GM23338 (cell line): ENCODE results near the gene ZNF775. TPM values are rescaled to one million over a fixed set of nuclear protein-coding genes. Genes with fewer than 3 reads are reported as not detected.
A peak's percentile ranks its signal among the peaks of the same experiment; 100 is the strongest.

Experiments
- ATAC-seq: fragments of 200-7000 bp; cut with Tn5 transposase; 3 replicates; pipeline ENCODE4 v1.9.1; 2020
- DNase-seq: peaks from one replicate; pipeline ENCODE4 v3.0.0-alpha.2; 2015; ENCODE audit warnings: low spot score
- H2AFZ ChIP-seq: fragments of 200-600 bp; sonication (generic); 2 replicates; pipeline ENCODE4 v1.8.0; 2016; ENCODE audit warnings: antibody characterized with exemption, mild to moderate bottlenecking, moderate library complexity
- H3F3A ChIP-seq: fragments of 200-600 bp; sonication (generic); replicated peaks from 2 replicates; pipeline ENCODE4 v1.8.0; 2017; ENCODE audit warnings: antibody characterized with exemption, mixed run types, low read depth
- H3K27ac ChIP-seq: fragments of 200-600 bp; sonication (generic); 2 replicates; pipeline ENCODE4 v1.6.1; 2016; ENCODE audit warnings: low read depth
- H3K27me3 ChIP-seq: fragments of 200-600 bp; sonication (generic); 2 replicates; pipeline ENCODE4 v1.8.0; 2016; ENCODE audit warnings: mild to moderate bottlenecking, mixed run types, moderate library complexity; ENCODE audit not compliant: insufficient read depth
- H3K36me3 ChIP-seq: fragments of 200-600 bp; sonication (generic); 2 replicates; pipeline ENCODE4 v1.8.0; 2016; ENCODE audit warnings: mild to moderate bottlenecking; ENCODE audit not compliant: insufficient read depth
- H3K4me1 ChIP-seq: fragments of 200-600 bp; sonication (generic); 2 replicates; pipeline ENCODE4 v1.8.0; 2016; ENCODE audit warnings: mild to moderate bottlenecking, moderate library complexity; ENCODE audit not compliant: insufficient read depth
- H3K4me2 ChIP-seq: fragments of 200-600 bp; sonication (generic); 2 replicates; pipeline ENCODE4 v1.7.1; 2017; ENCODE audit warnings: mixed run types
- H3K4me3 ChIP-seq: fragments of 200-600 bp; sonication (generic); 2 replicates; pipeline ENCODE4 v1.6.1; 2016; ENCODE audit warnings: mixed run types
- H3K79me2 ChIP-seq: fragments of 200-600 bp; sonication (generic); replicated peaks from 2 replicates; pipeline ENCODE4 v1.8.0; 2017; ENCODE audit warnings: mild to moderate bottlenecking; ENCODE audit not compliant: insufficient read depth
- H3K9me2 ChIP-seq: fragments of 200-600 bp; sonication (generic); 2 replicates; pipeline ENCODE4 v1.8.0; 2017; ENCODE audit not compliant: insufficient read depth
- H4K20me1 ChIP-seq: fragments of 200-600 bp; sonication (generic); replicated peaks from 2 replicates; pipeline ENCODE4 v1.8.0; 2017; ENCODE audit warnings: mild to moderate bottlenecking; ENCODE audit not compliant: insufficient read depth
- H3K27ac Mint-ChIP-seq: 2 replicates; pipeline ENCODE4 v1.8.0; 2020; ENCODE audit warnings: inconsistent platforms, mild to moderate bottlenecking, moderate library complexity, mixed read lengths
- H3K27me3 Mint-ChIP-seq: 3 replicates; pipeline ENCODE4 v1.8.0; 2022; ENCODE audit warnings: low read depth, mild to moderate bottlenecking, moderate library complexity, mixed read lengths, inconsistent platforms; ENCODE audit not compliant: insufficient read depth, poor library complexity
- H3K36me3 Mint-ChIP-seq: 3 replicates; pipeline ENCODE4 v1.8.0; 2021; ENCODE audit warnings: low read depth, mild to moderate bottlenecking, inconsistent platforms, moderate library complexity, mixed read lengths
- H3K4me1 Mint-ChIP-seq: 3 replicates; pipeline ENCODE4 v1.8.0; 2020; ENCODE audit warnings: mild to moderate bottlenecking, inconsistent platforms, mixed read lengths
- H3K4me3 Mint-ChIP-seq: 3 replicates; pipeline ENCODE4 v1.8.0; 2021; ENCODE audit warnings: moderate library complexity, mild to moderate bottlenecking, inconsistent platforms, mixed read lengths
- H3K9me3 Mint-ChIP-seq: 3 replicates; pipeline ENCODE4 v1.8.0; 2020; ENCODE audit warnings: moderate library complexity, mild to moderate bottlenecking, inconsistent platforms, mixed read lengths
- CREB1 ChIP-seq: fragments of 250-450 bp; sonication (Bioruptor Pico); IDR thresholded peaks from 2 replicates; pipeline ENCODE4 v1.5.0; 2020; ENCODE audit warnings: low read depth, mild to moderate bottlenecking, moderate library complexity
- JUNB ChIP-seq: IDR thresholded peaks from one replicate; pipeline ENCODE4 v1.6.1; 2016; ENCODE audit warnings: antibody characterized with exemption; ENCODE audit not compliant: unreplicated experiment
- NANOG ChIP-seq: IDR thresholded peaks from 2 replicates; pipeline ENCODE4 v1.6.1; 2016; ENCODE audit warnings: antibody characterized with exemption, borderline replicate concordance
- POLR2AphosphoS5 ChIP-seq: IDR thresholded peaks from 2 replicates; pipeline ENCODE4 v1.6.1; 2016; ENCODE audit warnings: antibody characterized with exemption, low read depth
- STAT1 ChIP-seq: IDR thresholded peaks from one replicate; pipeline ENCODE4 v1.6.1; 2016; ENCODE audit warnings: antibody characterized with exemption; ENCODE audit not compliant: unreplicated experiment
- ZNF331 ChIP-seq: fragments of 250-450 bp; sonication (Bioruptor Pico); IDR thresholded peaks from 2 replicates; pipeline ENCODE4 v1.5.0; 2020; ENCODE audit warnings: low read depth, mild to moderate bottlenecking, moderate library complexity
- polyA plus RNA-seq: library from polyadenylated mRNA; unstranded; fragments of >200 nt; fragmentation: Nextera tagmentation; extraction: Ambion mirVana; gene quantifications from 2 replicates; pipeline ENCODE4 v1.2.1, GENCODE V29; 2016
- total RNA-seq: library from RNA; depleted of rRNA; stranded (reverse); fragments of >200 nt; shearing (Covaris generic); gene quantifications from 2 replicates; pipeline ENCODE4 v1.2.3, GENCODE V29; 2014
- TF ChIP-seq, protein P1 (sequence below), 2 experiments: fragments of 200-600 bp in 1 of 2; sonication (generic) in 1 of 2; conservative IDR thresholded peaks; 2 replicates each; pipeline versions ENCODE4 v1.5.1 to v1.6.1; 2016 to 2017; ENCODE audit warnings: antibody characterized with exemption in 2 of 2, low read depth in 2 of 2, mild to moderate bottlenecking in 2 of 2, moderate library complexity in 1 of 2
- TF ChIP-seq, protein P2 (sequence below): fragments of 250-450 bp; sonication (Bioruptor Pico); IDR thresholded peaks from 2 replicates; pipeline ENCODE4 v1.5.0; 2020; ENCODE audit warnings: mild to moderate bottlenecking, moderate library complexity
- TF ChIP-seq, protein P3 (sequence below): IDR thresholded peaks from one replicate; pipeline ENCODE4 v1.6.1; 2018; ENCODE audit warnings: antibody characterized with exemption; ENCODE audit not compliant: unreplicated experiment

ZNF775 gene
- total and polyA plus RNA-seq, 2 experiments from 2014 or later, result 4.5 to 38.2 TPM

DNA sequence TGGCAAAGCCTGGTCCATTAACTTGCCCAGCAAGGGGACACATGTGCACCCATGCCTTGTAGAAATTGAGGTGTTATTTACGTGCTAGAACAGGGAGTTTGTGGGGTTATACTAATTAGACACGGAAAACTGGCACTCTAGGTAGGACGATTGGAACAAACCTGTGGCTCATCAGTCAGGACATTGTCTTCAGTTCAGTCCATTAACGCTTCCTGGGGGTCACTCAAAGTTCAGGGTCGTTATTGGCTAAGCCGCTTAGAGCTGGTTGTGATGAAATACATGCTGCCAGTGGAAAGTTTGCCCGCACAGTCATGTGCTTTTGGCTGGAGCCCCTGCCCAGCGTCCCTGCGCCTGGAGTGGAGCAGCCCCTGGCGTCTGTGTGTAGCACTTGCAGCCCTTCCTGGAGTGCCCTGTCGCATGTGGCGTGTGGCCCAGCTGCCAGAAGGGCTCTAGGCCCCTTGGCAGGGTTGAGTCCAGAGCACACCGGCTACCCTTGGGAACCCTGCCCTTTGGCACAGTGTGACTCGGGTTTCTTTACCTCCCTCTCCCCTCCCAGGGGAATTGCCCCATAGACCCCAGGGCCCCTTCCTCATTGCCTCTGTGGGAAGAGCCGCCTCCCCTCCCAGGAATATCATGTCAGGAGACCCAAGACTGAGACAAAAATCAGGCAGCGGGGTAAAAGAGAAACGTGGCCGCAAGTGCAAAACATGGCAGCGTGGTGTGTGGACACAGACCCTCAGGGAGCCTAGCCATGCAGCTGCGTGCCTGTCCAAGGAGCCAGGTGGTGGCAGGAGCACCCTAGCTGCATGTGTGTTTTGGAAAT, 9.8 kb downstream of the ZNF775 start:
- peaks cover 17% of the 10 kb centered on the region; the same call in 1 of the 2 replicates for H3F3A ChIP-seq
- H3K4me3 ChIP-seq, result no peak overlapping the region
- ATAC-seq (peak; percentile 53), DNase-seq (peak; percentile 70)
- no peaks in the 10 kb centered on the region for H3K9me3 Mint-ChIP-seq
- peaks cover 21% of the 10 kb centered on the region for H3K27me3 Mint-ChIP-seq
- no peak overlapping the region for H3K4me2 ChIP-seq
- H3K4me3 Mint-ChIP-seq, result no peak overlapping the region
- peaks cover 10% of the 10 kb centered on the region; the same call in 1 of the 2 replicates for H3K36me3 ChIP-seq
- peaks cover 49% of the 10 kb centered on the region for H3K4me1 Mint-ChIP-seq
- no peaks in the 10 kb centered on the region for H4K20me1 ChIP-seq
- peaks cover 56% of the 10 kb centered on the region for H3K4me1 ChIP-seq
- TF ChIP-seq, protein P1, sequence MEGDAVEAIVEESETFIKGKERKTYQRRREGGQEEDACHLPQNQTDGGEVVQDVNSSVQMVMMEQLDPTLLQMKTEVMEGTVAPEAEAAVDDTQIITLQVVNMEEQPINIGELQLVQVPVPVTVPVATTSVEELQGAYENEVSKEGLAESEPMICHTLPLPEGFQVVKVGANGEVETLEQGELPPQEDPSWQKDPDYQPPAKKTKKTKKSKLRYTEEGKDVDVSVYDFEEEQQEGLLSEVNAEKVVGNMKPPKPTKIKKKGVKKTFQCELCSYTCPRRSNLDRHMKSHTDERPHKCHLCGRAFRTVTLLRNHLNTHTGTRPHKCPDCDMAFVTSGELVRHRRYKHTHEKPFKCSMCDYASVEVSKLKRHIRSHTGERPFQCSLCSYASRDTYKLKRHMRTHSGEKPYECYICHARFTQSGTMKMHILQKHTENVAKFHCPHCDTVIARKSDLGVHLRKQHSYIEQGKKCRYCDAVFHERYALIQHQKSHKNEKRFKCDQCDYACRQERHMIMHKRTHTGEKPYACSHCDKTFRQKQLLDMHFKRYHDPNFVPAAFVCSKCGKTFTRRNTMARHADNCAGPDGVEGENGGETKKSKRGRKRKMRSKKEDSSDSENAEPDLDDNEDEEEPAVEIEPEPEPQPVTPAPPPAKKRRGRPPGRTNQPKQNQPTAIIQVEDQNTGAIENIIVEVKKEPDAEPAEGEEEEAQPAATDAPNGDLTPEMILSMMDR (conservative IDR thresholded peaks at IDR 0.05; ENCODE audit: low read depth in 2 of 2), result peak; percentile 38 to 68
- TF ChIP-seq STAT1 (no peak), POLR2AphosphoS5 (no peak), NANOG (no peak), JUNB (no peak)
- peaks cover 37% of the 10 kb centered on the region for H3K79me2 ChIP-seq
- no peaks in the 10 kb centered on the region for H3K27me3 ChIP-seq
- peaks cover 67% of the 10 kb centered on the region for H3K36me3 Mint-ChIP-seq
- H3K9me2 ChIP-seq, result no peaks in the 10 kb centered on the region
- H3K27ac ChIP-seq, result peak overlapping the region; percentile 39; the same call in 1 of the 2 replicates
- peak overlapping the region; percentile 89 for H3K27ac Mint-ChIP-seq
- no peak overlapping the region for H2AFZ ChIP-seq

DNA sequence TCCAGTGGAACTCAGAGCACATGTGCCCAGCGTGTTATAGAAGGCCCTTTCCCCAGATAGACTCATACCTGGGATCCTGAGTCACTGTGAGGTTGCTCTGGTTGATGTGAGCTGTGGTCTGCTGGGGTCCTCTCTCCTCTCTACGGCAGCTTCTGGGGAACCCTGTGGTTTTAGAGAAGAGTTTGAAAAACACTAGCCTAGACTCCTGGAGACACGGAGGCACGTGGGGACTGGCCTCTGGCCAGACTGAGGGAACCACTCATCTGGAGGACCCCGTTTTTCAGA, 10.3 kb downstream of the ZNF775 start:
- peaks cover 17% of the 10 kb centered on the region for H3K27me3 Mint-ChIP-seq
- peaks cover 50% of the 10 kb centered on the region for H3K4me1 Mint-ChIP-seq
- Histone ChIP-seq H3K4me2 (no peak overlapping the region), H3K4me3 (no peak overlapping the region), H3K27me3 (no peaks in the 10 kb centered on the region), H3K9me2 (no peaks in the 10 kb centered on the region), H4K20me1 (no peaks in the 10 kb centered on the region), H2AFZ (no peak overlapping the region), H3F3A (peaks cover 13% of the 10 kb centered on the region; the same call in 1 of the 2 replicates), H3K79me2 (peaks cover 35% of the 10 kb centered on the region), H3K27ac (no peak overlapping the region), H3K4me1 (peaks cover 56% of the 10 kb centered on the region), H3K36me3 (peaks cover 10% of the 10 kb centered on the region; the same call in 1 of the 2 replicates)
- ATAC-seq (no peak), DNase-seq (no peak)
- peak overlapping the region; percentile 89; the same call in 1 of the 2 replicates for H3K27ac Mint-ChIP-seq
- peaks cover 67% of the 10 kb centered on the region for H3K36me3 Mint-ChIP-seq
- no peaks in the 10 kb centered on the region for H3K9me3 Mint-ChIP-seq
- no peak overlapping the region for H3K4me3 Mint-ChIP-seq
- TF ChIP-seq, protein P2, sequence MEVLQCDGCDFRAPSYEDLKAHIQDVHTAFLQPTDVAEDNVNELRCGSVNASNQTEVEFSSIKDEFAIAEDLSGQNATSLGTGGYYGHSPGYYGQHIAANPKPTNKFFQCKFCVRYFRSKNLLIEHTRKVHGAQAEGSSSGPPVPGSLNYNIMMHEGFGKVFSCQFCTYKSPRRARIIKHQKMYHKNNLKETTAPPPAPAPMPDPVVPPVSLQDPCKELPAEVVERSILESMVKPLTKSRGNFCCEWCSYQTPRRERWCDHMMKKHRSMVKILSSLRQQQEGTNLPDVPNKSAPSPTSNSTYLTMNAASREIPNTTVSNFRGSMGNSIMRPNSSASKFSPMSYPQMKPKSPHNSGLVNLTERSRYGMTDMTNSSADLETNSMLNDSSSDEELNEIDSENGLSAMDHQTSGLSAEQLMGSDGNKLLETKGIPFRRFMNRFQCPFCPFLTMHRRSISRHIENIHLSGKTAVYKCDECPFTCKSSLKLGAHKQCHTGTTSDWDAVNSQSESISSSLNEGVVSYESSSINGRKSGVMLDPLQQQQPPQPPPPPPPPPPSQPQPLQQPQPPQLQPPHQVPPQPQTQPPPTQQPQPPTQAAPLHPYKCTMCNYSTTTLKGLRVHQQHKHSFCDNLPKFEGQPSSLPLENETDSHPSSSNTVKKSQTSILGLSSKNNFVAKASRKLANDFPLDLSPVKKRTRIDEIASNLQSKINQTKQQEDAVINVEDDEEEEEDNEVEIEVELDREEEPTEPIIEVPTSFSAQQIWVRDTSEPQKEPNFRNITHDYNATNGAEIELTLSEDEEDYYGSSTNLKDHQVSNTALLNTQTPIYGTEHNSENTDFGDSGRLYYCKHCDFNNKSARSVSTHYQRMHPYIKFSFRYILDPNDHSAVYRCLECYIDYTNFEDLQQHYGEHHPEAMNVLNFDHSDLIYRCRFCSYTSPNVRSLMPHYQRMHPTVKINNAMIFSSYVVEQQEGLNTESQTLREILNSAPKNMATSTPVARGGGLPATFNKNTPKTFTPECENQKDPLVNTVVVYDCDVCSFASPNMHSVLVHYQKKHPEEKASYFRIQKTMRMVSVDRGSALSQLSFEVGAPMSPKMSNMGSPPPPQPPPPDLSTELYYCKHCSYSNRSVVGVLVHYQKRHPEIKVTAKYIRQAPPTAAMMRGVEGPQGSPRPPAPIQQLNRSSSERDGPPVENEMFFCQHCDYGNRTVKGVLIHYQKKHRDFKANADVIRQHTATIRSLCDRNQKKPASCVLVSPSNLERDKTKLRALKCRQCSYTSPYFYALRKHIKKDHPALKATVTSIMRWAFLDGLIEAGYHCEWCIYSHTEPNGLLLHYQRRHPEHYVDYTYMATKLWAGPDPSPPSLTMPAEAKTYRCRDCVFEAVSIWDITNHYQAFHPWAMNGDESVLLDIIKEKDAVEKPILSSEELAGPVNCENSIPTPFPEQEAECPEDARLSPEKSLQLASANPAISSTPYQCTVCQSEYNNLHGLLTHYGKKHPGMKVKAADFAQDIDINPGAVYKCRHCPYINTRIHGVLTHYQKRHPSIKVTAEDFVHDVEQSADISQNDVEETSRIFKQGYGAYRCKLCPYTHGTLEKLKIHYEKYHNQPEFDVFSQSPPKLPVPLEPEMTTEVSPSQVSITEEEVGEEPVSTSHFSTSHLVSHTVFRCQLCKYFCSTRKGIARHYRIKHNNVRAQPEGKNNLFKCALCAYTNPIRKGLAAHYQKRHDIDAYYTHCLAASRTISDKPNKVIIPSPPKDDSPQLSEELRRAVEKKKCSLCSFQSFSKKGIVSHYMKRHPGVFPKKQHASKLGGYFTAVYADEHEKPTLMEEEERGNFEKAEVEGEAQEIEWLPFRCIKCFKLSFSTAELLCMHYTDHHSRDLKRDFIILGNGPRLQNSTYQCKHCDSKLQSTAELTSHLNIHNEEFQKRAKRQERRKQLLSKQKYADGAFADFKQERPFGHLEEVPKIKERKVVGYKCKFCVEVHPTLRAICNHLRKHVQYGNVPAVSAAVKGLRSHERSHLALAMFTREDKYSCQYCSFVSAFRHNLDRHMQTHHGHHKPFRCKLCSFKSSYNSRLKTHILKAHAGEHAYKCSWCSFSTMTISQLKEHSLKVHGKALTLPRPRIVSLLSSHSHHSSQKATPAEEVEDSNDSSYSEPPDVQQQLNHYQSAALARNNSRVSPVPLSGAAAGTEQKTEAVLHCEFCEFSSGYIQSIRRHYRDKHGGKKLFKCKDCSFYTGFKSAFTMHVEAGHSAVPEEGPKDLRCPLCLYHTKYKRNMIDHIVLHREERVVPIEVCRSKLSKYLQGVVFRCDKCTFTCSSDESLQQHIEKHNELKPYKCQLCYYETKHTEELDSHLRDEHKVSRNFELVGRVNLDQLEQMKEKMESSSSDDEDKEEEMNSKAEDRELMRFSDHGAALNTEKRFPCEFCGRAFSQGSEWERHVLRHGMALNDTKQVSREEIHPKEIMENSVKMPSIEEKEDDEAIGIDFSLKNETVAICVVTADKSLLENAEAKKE, result no peak
- TF ChIP-seq CREB1 (CRISPR knock-in tag) (no peak), POLR2AphosphoS5 (no peak), ZNF331 (CRISPR knock-in tag) (no peak), STAT1 (no peak)
- TF ChIP-seq, protein P3, sequence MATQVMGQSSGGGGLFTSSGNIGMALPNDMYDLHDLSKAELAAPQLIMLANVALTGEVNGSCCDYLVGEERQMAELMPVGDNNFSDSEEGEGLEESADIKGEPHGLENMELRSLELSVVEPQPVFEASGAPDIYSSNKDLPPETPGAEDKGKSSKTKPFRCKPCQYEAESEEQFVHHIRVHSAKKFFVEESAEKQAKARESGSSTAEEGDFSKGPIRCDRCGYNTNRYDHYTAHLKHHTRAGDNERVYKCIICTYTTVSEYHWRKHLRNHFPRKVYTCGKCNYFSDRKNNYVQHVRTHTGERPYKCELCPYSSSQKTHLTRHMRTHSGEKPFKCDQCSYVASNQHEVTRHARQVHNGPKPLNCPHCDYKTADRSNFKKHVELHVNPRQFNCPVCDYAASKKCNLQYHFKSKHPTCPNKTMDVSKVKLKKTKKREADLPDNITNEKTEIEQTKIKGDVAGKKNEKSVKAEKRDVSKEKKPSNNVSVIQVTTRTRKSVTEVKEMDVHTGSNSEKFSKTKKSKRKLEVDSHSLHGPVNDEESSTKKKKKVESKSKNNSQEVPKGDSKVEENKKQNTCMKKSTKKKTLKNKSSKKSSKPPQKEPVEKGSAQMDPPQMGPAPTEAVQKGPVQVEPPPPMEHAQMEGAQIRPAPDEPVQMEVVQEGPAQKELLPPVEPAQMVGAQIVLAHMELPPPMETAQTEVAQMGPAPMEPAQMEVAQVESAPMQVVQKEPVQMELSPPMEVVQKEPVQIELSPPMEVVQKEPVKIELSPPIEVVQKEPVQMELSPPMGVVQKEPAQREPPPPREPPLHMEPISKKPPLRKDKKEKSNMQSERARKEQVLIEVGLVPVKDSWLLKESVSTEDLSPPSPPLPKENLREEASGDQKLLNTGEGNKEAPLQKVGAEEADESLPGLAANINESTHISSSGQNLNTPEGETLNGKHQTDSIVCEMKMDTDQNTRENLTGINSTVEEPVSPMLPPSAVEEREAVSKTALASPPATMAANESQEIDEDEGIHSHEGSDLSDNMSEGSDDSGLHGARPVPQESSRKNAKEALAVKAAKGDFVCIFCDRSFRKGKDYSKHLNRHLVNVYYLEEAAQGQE, result no peak
